ENCODE data around the gene EPS8.

Gene EPS8

DNA sequence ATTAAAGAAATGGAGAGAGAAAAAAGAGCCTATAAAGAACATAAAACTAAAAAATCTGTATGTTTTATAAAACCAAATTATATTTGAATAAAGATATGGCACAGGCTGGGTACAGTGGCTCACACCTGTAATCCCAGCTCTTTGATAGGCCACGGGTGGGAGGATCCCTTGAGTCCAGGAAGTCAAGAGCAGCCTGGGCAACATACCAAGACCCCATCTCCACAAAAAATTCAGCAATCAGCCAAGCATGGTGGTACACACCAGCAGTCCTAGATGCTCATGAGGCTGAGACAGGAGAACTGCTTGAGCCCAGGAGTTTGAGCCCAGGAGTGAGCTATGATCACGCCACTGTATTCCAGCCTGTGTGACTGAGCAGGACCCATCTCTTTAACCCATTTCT, 74.9 kb downstream of the EPS8 start:
- no peak for DNase-seq

DNA sequence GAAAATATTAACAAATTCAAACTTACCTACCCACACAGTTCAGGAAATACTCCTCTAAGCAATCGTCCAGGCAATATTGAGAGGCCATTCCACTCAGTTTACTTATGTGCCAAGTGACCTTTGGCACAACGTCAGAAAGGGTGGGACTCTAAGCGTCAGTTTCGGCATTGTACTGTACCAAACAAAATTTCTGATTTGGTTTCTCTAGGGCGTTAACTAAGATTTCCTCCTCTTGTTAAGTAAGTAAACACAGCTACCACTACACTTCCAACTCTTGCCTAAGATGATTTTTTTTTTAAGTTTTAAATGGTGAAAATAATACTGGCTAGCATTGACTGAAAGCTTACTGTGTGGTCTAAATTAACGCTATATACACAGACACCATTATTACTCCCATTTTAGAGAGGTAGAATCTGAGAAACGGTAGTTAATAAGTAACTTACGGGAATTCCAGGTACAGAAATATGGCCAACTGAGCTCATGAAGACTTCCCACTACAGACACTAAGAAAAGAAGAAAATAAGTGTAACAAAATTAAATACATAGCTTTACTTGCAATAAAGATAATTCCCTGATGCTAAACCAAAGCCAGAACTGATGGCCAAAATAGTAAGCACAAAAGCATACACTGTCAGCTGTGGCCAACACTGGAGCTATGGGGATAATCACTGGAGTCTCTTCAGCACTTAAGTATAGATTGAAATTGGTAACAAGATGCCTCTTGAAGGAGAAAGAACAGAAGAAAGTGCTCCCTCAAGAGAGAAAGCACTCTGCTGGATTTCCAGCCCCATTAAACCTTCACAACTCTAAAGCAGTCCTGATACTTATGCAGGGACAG, 76.1 kb downstream of the EPS8 start:
- no peak for DNase-seq

DNA sequence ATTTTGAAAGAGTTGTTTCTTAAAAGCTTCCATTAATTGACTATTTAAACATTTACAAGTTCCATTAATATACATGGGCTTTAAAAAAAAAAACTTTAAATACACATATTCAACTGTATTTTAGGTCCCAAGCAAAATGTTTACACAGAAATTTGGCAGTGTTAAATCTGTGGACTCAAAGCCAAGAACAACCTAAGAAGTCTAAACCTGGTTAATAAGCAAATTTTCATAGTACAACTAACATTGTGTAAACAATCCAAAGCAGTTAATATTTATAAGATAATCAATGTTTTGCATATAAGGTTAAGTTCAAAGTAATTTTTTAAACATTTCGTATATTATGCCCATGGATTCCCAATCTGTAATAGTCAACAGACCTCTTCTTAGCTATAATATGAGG, 77.0 kb downstream of the EPS8 start:
- DNase-seq = no peak

DNA sequence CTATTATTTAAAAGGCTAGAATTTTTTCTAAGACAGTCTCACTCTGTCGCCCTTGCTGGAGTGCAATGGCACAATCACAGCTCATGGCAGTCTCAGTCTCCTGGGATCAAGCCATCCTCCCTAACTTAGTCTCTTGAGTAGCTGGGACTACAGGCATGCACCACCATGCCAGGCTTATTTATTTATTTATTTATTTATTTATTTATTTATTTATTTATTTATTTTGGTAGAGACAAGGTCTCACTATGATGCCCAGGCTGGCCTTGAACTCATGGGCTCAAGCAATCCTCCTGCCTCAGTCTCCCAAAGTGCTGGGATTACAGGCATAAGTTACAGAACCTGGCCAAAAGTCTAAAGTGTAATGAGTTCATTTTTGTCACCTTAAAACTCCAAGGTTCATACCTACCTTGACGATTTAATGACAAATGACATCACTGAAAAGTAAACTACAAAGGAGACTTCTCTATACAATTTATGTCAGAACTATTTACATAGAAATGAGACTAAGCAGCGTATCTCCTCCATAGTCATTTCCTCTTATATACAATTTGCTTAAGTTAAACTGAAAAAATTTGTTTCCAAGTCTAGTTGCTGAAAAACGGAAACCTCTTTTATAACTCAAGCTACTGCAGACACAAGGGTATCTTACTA, 78.2 kb downstream of the EPS8 start:
- DNase-seq = no peak

DNA sequence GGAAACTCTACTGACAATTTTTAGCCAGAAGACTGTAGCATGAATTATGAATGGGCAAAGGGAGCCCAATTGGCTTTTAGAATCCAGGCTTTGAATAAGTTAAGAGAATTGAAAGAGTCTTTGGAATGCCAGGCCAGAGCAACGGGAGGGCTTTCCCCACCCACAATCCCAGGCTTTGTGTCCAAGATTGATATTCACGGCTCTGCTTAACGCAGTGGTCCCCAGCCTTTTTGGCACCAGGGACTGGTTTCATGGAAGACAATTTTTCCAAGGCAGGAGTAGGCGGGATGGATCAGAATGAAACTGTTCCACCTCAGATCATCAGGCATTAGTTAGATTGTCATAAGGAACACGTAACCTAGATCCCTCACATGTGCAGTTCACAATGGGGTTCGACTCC, 79.6 kb downstream of the EPS8 start:
- DNase-seq = no peak

DNA sequence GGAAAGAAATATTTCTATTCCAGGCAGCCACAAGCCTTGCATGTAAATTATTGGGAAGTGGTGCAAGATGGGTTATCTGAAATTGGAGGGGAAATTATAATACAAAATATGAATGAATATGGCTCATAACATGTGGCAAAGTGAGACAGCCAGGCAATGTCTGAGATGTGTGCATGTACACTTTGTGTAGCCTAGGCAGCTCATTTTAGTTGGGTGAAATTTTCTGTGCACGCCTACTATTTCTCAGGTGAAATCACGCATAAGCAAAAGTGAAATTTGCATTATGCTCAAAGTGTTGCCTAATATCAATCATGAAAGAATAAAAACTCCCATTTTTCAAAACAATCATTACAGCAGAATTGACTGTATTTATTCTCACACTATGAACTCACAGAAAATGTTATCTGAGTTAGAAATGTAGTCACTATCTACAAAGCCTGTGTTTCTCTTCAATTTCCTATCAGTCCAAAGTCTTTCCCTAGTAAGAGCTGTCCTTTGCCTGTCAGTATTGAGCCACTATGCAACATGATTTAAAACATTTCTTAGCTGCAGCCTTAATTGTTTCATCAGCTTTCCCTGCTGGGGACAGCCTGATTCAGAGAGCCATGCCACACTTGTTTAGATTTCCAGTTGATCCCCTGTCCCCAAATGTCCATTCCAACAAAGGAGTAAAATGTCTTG, 80.7 kb downstream of the EPS8 start:
- no peak for DNase-seq

DNA sequence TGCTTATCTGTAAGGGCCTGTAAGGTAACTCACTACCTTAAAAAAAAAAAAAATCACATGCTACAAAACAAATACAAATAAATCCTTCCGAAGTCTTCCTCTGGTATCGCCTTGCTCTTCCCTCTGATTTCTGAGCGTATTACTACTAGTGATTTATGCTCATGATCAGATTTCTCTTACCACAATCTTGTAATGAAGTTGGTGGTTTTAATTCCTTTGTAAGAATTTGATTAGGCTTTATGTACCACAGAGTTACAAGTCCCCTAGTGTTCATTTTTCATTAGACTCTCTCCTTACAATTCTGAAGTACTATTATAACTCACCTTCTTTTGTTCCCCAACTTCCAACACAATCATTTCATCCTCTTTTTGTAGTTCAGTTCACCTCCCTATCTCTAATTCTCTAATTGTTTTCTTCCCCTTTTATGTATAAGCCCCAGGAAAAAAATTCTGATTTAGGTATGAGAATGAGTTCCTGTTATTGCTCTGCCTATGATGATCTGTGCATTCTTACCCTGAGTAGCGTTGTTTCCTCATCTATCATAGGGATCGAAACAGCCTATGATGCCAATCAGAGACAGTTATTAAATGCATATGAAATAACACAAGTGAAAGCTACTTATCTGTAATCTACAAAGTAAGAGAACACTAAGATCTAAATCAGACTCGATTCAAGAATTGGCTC, 81.5 kb downstream of the EPS8 start:
- no peak for DNase-seq

DNA sequence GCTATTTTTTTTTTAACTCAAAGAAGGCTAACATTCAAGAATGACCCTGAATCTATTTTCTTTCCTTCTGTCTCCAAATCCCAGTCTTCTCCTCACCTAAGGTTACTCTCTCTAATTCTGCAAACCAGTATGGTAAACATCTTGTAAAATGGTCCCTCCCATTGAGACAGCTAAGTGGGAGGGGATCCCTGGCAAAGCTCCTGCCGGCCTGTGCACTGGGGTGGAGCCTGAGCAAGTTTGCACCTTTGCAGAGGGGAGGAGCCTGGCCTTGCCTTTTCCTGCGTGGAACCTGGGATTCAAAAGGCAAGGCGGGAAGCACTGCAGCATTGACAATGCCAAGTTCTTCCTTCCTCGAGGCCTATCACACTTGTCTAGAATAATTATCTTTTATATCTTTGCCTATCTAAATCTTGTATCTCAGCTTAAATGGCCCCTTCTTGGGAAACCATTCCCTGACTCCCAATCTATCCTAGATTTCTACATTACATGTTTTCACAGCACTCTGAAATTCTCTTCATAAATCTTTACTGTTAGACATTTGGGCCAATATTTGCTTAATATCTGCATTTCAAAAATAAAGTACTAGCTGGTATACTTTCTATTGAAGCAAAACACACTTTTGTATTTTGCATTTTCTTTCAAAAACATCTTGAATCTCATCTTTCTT, 83.0 kb downstream of the EPS8 start:
- DNase-seq = no peak

DNA sequence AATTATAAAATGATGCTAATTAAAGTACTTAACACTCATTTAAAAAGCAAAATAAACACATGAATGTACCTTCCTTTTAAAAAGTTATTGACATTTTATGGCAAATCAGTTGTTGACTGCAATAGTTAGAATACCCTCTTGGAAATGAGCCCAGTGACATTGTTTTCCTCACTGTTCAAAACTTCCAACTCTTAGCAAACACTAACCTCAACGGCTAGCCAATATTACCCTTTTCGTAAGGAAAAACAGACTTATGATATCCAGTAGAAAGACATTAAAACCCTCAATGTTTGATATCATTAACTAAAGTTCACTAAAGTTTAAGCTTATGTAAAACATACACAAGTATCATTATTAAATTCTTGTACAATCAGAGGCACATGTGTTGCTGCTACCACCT, 83.6 kb downstream of the EPS8 start:
- no peak for DNase-seq

DNA sequence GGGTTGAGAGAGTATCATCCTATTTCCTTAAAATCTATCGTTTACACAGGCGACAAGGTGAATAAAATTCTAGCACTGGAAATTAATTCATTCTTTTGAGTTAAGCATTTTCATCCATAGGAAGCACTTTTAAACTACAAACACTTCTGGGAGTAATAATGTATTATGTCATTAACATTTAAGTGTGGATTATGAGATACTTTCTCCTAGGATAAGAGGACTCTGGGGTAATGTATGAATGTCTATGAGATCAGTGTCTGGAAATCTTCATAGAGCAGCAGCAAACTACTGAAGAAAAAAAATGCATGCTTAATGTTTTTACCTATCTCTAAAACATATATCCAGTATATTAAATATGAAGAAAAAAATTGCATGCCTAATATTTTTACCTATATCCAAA, 86.9 kb downstream of the EPS8 start:
- no peak for DNase-seq

DNA sequence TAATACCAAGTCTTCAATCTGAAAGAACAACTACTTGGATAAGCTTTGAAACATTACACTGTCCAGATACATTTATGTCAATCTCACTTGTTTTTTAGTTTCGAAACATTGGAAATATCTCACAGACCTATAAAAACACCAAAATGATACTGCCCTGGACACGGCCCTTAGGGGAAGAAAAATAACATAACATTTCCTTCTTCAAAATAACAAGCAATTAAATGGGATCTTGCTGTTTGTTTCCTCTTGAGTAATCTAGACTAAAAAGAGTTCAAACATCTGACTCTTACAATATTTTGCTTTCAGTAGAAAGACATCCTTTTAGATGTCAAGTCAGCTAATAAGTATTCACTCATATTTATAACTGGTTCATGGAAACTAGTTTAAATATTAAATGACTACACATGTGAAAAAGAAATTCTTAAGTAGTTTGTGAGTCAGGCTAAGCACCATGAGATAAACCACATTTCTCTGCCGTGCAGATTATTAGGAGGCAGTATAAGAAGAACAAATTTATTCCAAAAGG, 87.5 kb downstream of the EPS8 start:
- DNase-seq = peak; percentile 8

DNA sequence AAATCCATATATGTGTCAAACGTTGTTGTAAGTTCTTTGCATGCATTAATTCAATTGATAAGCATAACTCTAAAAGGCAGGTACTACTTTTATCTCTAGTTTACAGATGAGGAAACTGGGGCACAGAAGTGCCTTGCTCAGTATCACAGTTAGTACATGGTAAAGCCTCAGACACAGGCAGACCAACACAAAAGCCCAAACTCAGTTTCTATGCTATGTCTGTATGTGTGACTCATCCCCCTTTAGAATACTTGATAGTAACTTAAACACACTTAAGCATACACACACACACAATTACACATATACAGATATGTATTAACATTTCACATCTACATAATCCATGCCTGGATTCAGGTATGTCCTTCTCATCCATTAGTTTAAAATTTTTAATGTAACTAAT, 88.0 kb downstream of the EPS8 start:
- peak; percentile 42 for DNase-seq

DNA sequence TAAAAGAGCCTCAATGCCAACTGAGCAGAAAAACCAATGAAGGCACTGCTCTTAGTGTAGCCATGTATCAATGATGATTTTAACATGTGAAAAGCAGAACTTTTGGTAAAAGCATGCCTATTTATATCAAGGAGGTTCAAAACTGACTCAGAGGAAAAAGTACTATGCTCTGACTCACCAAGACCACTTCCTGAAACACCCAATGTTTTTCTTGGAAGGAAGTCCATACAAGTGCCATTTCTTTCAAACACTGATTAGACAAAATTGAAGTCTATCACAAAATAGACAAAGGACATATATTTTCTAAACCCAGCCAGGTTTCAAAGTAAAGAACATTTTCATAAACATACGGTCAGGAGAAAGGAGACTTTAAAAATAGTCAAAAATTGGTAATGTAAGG, 88.6 kb downstream of the EPS8 start:
- peak; percentile 80 for DNase-seq

DNA sequence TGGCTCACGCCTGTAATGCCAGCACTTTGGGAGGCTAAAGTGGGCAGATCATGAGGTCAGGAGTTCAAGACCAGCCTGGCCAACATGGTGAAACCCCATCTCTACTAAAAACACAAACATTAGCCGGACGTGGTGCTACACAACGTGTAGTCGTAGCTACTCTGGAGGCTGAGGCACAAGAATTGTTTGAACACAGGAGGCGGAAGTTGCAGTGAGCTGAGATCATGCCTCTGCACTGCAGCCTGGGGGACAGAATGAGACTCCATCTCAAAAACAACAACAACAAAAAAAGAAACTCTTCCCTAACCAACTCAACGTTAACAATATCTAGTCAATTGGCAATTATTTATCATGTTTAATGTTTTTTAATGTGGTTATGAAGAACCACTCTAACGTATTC, 89.3 kb downstream of the EPS8 start:
- DNase-seq = no peak

DNA sequence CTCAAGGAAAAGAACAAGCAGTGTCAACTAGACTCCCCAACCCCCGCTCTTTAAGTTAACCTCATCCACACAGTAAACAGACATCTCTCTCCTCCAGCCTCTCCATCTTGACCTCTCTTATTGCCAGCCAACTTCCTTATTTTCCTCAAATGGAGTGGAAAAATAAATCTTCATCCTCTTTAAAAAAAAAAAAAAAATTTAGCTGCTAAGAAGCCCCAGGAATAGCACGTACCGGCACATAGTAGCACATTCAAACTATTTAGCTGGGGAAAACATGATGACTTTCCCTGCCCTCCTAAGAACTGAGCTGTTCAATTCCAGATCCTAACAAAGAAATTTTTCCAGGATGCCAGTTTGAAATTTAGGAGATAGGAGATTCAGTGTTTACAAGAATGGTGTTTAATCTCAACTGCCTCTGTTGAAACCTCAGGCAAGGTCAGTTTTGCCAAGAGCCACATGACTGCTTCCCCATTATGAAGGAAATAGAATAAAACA, 90.8 kb downstream of the EPS8 start:
- peak; percentile 27 for DNase-seq

DNA sequence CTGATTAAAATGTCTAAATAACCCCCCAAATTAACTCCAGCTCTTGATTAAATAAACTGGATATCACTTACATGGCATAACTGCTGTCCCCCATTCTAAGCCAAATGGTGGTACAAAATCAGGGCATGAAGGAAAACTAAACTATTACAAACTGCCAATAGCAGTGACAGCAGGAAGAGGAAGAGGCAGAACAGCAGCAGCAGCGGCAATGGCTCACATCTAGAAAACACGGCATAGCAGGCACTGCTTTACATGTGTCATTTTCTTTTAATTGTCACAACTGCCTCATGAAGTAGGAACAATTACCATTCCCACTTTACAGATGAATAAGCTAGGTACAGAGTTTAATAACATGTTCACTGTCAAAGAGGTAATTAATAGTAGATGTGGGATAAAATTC, 92.0 kb downstream of the EPS8 start:
- DNase-seq = no peak

DNA sequence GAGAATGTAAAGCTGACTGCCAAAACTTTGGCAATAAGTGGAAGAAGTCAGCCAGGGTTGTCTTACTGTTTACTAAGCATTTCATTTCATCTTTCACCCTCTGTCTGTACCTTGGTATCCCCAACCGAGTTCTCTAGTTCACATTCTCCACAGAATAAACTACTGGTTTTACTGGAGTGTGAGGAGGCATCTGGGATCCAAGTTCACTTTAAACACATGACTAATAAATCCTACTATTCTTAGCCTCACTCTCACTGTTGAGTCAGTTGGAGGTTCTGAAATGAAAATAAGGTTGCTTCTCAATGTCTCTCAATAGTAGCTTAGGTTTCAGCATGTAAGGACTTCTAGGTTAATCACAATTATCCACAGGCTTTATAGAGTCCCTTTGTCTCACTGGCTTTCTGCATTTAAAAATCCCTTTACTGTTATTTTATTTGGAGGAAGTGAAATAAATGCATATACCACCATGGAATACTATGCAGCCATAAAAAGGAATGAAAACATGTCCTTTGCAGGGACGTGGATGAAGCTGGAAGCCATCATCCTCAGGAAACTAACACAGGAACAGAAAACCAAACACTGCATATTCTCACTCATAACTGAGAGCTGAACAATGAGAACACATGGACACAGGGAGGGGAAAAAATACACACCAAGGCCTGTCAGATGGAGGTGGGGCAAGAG, 95.8 kb downstream of the EPS8 start:
- DNase-seq = no peak

DNA sequence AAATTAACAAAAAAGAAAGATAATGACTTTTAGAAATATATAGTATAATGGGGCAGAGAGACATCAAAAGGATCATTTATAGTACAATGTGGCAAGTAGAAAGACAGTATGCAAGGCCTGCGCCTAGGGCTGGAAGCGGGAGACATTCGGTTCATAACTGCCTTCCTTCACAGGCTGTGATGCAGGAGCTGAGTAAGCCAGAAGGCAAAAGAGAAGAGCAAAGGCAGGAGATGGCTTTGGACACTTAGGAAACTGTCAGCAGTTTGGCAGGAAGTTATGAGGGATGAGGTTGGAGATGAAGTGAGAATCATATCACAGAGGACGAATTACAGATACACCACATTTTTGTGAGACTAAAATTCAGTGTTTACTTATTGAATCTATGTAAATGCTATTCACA, 97.8 kb downstream of the EPS8 start:
- no peak for DNase-seq

DNA sequence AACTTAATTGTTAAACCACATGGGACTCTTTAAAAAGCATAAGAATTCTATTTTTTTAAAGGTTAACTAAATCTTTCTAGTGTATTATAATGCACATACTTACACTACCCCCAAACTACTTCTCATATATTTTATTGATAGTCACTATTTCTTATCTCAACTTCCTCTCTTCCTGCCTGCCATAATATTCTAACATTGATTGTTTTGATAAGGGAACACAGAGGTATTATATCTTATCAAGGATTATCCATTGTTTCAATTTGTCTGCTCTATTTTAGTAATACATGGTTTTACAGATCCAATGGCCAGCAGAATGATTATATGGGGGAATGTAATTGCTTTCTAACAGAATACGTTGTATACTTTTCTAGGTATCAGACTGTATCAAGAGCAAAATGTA, 98.9 kb downstream of the EPS8 start:
- DNase-seq = no peak

DNA sequence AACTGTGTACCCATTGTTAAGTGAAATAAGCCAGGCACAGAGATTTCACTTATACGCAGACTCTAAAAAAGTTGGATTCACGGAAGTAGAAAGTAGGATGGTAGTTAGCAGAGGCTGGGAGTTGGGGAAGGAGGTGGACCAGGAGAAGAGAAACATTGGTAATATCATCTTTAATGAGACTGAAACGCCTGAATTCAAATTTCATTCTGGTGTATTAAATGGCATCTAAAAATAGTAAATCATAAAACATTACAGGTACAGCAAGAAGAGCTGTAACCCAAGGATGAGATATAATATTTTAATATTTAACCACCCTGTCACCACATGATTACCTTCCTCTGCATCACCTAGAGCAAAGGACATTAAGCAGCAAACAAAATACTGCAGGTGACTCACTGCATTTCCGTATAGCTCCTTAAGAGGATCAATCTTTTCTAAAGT, 99.4 kb downstream of the EPS8 start:
- DNase-seq = no peak

DNA sequence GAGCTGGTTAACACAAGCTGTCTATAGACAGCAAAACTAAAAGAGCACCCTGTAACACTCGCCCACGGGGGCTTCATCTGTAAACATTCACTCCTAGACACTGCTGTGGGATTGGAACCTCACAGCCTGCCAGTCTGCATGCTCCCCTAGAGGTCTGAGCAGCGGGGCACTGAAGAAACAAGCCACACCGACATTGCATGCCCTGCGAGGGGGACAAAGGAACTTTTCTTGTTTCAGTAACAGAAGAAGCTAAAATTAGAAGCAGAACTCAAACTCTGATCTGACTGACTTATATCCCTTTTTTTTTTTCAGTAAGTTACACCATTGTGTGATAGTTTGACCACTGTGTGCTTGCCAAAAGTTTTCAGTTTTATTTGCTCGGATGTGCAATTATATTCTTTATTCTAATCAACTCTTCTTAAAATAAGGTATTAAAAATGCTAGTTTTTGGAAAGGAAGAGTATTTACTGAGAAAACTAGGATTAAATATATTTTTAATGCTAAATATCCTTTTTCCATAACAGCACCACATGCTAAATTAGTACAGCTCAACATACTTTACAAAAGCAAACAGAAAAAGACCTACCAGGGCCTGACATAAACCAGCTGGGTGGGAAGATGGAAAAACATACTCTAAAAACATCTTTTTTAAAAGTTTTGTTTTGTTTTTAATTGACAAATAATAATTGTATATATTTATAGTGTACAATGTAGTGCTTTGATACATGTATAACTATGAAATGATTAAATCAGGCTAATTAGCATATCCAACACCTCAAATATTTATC, 100.2 kb downstream of the EPS8 start:
- no peak for DNase-seq
